GM21381 (cell line): ENCODE data around the gene GOSR1.
"Not testable (repeated sequence)": the region's sequence is repeated elsewhere in the genome, so short reads cannot be mapped to it uniquely, and the experiment has no call there.

Experiments
- ATAC-seq: cut with Tn5 transposase; IDR thresholded peaks from one replicate; pipeline ENCODE4 v1.9.1; 2021; ENCODE audit warnings: mild to moderate bottlenecking, moderate library complexity; ENCODE audit not compliant: unreplicated experiment

Gene GOSR1

DNA sequence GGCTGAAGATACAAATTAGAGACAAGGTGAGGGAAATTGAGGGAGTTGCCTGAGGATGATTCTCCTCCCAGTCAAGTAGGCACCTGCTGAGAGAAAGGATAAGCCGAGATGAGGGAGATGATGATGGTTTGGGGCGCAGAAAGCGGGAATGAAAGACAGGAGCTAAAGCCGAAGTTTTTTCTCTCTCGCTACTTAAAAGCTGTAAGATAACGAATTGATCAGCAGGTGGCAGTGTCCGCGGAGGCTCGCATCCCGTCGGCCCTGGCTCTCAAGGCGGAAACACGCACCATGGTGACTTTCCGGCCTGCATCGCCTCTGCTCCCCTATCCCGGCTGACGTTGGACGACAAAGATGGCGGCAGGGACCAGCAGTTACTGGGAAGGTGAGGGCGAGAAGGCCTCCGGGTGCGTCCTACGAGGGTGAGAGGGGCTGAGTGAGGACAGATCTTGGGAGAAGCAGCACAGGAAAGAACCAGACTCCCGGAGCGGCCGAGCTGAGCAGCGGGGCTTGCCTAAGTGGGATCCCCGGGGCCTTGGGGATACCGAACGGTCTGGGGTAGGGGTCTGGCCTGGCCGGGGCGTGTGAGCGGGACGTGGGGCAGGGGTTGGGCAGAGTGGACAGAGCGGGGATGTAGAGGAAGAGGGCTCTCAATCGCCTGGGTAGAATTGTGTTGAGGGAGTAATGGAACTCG is at the start of gene GOSR1:
GOSR1 (plus strand) TSS at position 326 of the 691 bp plus-strand sequence; CDS start at position 352, 26 bp downstream.
- ATAC-seq, result peak; percentile 94

GRCh38 chr17:30427611-30428010 is 49.6 kb upstream of the GOSR1 start:
- ATAC-seq, result no peak

DNA sequence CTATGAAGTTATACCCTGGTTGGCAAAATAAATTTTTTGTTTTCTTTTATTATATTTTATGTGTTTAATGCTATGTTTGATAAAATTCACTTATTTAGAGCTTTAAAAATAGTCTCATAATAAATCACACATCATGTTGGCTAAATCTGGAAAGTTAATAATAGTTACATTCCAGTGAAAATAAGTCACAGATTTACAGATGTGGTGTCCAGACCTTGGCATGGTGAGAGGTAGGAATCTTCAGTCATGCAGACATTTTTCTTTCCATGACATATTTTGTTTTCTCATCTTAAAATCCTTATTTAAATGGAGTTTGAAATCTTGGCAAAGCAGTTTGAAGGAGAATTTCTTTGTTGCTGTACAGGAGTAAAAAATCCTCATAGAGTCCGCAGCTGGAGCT is 48.1 kb upstream of the GOSR1 start:
- ATAC-seq, result no peak

GRCh38 chr17:30433514-30433913 is 43.7 kb upstream of the GOSR1 start:
- ATAC-seq, result no peak

- ATAC-seq, result no peak
These were observed 40.5 kb upstream of the GOSR1 start for GRCh38 chr17:30436729-30437128.

- no peak for ATAC-seq
These were observed 33.5 kb upstream of the GOSR1 start for GRCh38 chr17:30443721-30444120.

GRCh38 chr17:30446640-30447039 is 30.6 kb upstream of the GOSR1 start:
- not testable (repeated sequence) for ATAC-seq

GRCh38 chr17:30449480-30449879 is 27.7 kb upstream of the GOSR1 start:
- ATAC-seq, result no peak

GRCh38 chr17:30450125-30451027 is 26.8 kb upstream of the GOSR1 start:
- no peak for ATAC-seq

DNA sequence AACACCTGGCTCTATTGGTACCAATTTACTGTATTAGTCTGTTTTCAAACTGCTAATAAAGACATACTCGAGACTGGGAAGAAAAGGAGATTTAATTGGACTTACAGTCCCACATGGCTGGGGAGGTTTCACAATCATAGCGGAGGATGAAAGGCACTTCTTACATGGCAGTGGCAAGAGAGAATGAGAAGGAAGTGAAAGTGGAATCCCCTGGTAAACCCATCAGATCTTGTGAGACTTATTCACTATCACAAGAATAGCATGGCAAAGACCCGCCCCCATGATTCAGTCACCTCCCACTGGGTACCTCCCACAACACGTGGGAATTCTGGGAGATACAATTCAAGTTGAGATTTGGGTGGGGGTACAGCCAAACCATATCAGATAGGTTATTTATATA is 22.6 kb upstream of the GOSR1 start:
- ATAC-seq, result no peak

GRCh38 chr17:30458371-30458770 is 18.8 kb upstream of the GOSR1 start:
- no peak for ATAC-seq

DNA sequence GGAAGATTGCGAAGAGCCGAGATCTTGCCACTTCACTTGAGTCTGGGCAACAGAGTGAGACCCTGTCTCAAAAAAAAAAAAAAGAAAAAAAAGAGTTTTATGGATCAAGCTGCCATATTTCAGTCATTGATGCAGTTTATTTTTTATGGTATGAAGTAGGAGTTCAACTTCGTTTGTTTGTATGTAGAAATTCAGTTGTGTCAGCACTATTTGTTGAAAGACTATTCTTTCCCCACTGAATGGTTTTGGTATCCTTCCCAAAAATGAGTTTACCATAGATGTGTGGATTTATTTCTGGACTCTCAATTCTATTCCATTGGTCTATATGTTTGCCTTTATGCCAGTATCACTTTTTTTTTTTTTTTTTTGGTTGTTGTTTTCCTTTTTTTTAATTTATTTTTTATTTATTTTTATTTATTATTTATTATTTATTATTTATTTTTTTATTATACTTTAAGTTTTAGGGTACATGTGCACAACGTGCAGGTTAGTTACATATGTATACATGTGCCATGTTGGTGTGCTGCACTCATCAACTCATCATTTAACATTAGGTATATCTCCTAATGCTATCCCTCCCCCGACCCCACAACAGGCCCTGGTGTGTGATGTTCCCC is 18.3 kb upstream of the GOSR1 start:
- not testable (repeated sequence) for ATAC-seq

DNA sequence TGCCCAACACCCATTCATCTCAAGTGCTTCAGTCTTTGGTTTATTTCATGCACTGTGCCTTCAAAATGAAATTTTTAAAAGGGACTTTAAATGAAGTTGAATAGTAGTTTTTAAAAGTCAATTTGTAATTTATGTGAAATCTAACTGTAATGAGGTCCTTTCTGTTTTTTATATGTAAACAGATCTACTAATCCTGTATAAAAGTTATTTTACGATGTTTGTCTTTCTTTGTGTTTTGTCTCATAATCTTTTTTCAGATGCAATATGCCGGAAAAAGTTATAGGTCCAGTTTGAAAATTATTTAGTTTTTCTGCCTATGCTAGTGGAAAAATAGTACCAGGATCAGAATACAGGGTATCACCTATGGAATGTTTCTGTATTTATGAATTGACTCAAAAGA is 8.7 kb upstream of the GOSR1 start:
- no peak for ATAC-seq

- no peak for ATAC-seq
These were observed 4.8 kb upstream of the GOSR1 start for GRCh38 chr17:30472238-30472890.

DNA sequence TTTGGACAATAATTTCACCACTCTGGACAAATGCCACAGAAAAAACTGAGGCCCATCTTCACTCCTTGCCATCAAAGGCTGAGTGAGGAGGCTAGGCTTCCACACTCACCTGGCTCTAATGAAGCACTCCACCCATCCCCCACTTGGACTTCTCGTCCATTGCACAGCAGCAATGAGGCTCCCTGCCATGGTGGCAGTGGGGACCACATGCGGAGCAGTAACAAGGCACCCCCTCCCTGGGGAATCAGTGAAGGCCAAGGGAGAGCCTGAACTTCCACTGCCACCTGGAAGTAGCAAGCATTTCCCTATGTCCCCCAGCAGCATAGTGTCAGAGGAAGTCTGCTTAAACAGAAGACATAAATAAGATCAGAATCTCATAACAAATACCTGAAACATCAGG is 2.0 kb upstream of the GOSR1 start:
- ATAC-seq, result no peak

DNA sequence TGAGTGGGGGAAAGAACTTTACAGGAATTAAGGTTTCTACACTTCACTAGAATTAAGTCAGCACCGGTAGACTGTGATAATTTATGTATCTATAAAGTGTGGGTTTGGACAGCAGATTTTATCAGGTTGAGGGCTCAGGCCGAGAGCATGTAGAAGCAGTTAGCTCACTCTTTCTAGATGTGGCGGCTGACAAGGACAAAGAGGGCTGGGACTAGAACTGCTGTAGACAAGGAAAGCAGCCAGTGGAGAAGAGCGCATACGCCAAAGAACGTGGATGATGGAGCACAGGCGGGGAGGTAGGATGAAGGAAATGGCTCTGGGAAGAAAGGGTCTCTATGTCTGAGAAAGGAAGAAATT is 504 bp upstream of the GOSR1 start:
- peak; percentile 13 for ATAC-seq

- ATAC-seq, result peak; percentile 6
These were observed 537 bp downstream of the GOSR1 start for GRCh38 chr17:30477774-30478115.

- no peak for ATAC-seq
These were observed 5.3 kb downstream of the GOSR1 start for GRCh38 chr17:30482555-30482954.

DNA sequence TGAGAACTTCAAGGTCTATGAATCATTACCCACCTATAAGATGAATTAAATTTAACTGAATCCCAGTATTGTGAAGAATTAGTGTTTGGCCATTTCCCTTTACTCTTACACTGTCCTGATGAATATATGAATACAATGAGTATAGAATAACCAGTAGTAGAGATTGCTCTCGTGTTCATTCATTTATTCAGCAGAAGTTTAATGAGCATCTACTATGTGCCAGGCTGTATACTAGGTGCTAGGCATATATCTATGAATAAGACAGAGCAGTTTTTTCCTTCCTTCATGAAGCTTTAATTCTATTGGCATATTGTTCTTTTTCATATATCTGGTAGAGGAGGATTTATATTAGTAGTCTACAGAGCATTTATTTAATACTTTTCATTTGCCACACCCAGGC is 6.0 kb downstream of the GOSR1 start:
- ATAC-seq, result no peak

- no peak for ATAC-seq
These were observed 16.6 kb downstream of the GOSR1 start for GRCh38 chr17:30493780-30494179.

DNA sequence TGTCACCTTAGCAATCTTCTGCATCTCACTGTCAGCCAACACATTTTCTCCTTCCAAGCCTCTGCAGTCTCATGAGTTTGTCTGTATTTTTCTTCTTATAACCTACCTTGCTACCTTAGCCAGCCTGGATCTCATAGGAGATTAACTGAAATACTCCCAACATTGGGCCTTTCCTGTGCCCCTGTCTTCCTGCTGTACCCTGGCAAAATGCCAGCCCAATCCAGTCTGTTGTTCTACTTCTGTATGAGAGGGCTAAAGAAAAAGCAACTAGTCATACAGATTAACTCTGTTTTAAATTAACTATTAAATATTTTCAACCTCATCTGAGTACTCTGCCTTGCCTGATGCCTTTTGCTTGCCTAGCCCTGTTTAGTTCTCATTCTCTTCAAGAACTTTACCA is 18.4 kb downstream of the GOSR1 start:
- ATAC-seq, result no peak
